ENCODE results near the gene SNTN. TPM values are rescaled to one million over a fixed set of nuclear protein-coding genes. Genes with fewer than 3 reads are reported as not detected.

The SNTN gene
- total RNA-seq, result 10 to 100 TPM in 1 of 7 donors, 1 to 10 TPM in 3, under 1 TPM in 1, not detected in 2; 0.24 to 26.0 (median 1.8) TPM
- under 1 TPM in 1 of 2 donors, not detected in 1; 0.17 TPM for polyA plus RNA-seq
- long read RNA-seq, donor 1, result 0 reads
- long read RNA-seq, donor 2, result 0 reads
- long read RNA-seq, donor 3, result 0 reads

- Histone ChIP-seq H3K9me3 (no peaks in the 10 kb centered on the region), H3K27me3 (no peaks in the 10 kb centered on the region), H3K27ac (no peak within 1 kb of the TSS), H3K4me1 (ENCODE audit: insufficient read depth) (peaks cover 2% of the 10 kb centered on the region), H3K4me3 (no peak within 1 kb of the TSS), H3K36me3 (no peaks in the 10 kb centered on the region)
- no peak for DNase-seq
- intact Hi-C loops (cut with DNase I), result no loop called here
- 84 to 85% (median 84%) methylated on average over 5 of the region's 5 CpGs for WGBS, 3 donors
- no peak for TF ChIP-seq EP300 (IDR thresholded peaks at IDR 0.05)
- TF ChIP-seq CTCF (IDR thresholded peaks at IDR 0.05), result no peak
- TF ChIP-seq POLR2A (IDR thresholded peaks at IDR 0.05), result no peak
Observed at GRCh38 chr3:63652066-63652725, at the start of gene SNTN. Gene SNTN, plus strand, starts transcription at chr3:63652675. Its CDS starts 13 bp downstream, at chr3:63652688.

GRCh38 chr3:63607716-63608115, 44.8 kb upstream of the SNTN start:
- H3K4me3 ChIP-seq, result no peak overlapping the region
- no peaks in the 10 kb centered on the region for H3K9me3 ChIP-seq
- intact Hi-C loops (cut with DNase I), result no loop called here
- no peaks in the 10 kb centered on the region for H3K27me3 ChIP-seq
- no peaks in the 10 kb centered on the region for H3K36me3 ChIP-seq
- no peak for DNase-seq
- H3K27ac ChIP-seq, result no peak overlapping the region
- TF ChIP-seq EP300 (IDR thresholded peaks at IDR 0.05), result no peak
- no peak for TF ChIP-seq CTCF (IDR thresholded peaks at IDR 0.05)
- no peak for TF ChIP-seq POLR2A (IDR thresholded peaks at IDR 0.05)
- H3K4me1 ChIP-seq (ENCODE audit: insufficient read depth), result no peaks in the 10 kb centered on the region
- WGBS, 3 donors, result 75 to 86% (median 84%) methylated on average over 3 of the region's 3 CpGs

- H3K27ac ChIP-seq, result no peak overlapping the region
- no peak overlapping the region for H3K4me3 ChIP-seq
- 77 to 89% (median 80%) methylated on average over 7 of the region's 7 CpGs for WGBS, 3 donors
- intact Hi-C loops (cut with DNase I), result no loop called here
- H3K27me3 ChIP-seq, result no peaks in the 10 kb centered on the region
- TF ChIP-seq POLR2A (IDR thresholded peaks at IDR 0.05), result no peak
- H3K36me3 ChIP-seq, result no peaks in the 10 kb centered on the region
- DNase-seq, result no peak
- H3K9me3 ChIP-seq, result no peaks in the 10 kb centered on the region
- H3K4me1 ChIP-seq (ENCODE audit: insufficient read depth), result no peaks in the 10 kb centered on the region
Observed at GRCh38 chr3:63609408-63609807, 43.1 kb upstream of the SNTN start.

- H3K27ac ChIP-seq, result no peak overlapping the region
- intact Hi-C loops (cut with DNase I), result no loop called here
- no peaks in the 10 kb centered on the region for H3K36me3 ChIP-seq
- no peak for TF ChIP-seq CTCF (IDR thresholded peaks at IDR 0.05)
- H3K27me3 ChIP-seq, result no peaks in the 10 kb centered on the region
- H3K4me3 ChIP-seq, result no peak overlapping the region
- no peaks in the 10 kb centered on the region for H3K9me3 ChIP-seq
- H3K4me1 ChIP-seq (ENCODE audit: insufficient read depth), result no peaks in the 10 kb centered on the region
- 34 to 58% (median 38%) methylated on average over 4 of the region's 4 CpGs for WGBS, 3 donors
- DNase-seq, result no peak
Observed at GRCh38 chr3:63609834-63610233, 42.6 kb upstream of the SNTN start.

GRCh38 chr3:63611382-63611781, 41.1 kb upstream of the SNTN start:
- no peak overlapping the region for H3K27ac ChIP-seq
- TF ChIP-seq EP300 (IDR thresholded peaks at IDR 0.05) (no peak), POLR2A (IDR thresholded peaks at IDR 0.05) (no peak), CTCF (IDR thresholded peaks at IDR 0.05) (no peak)
- no peak overlapping the region for H3K4me3 ChIP-seq
- intact Hi-C loops (cut with DNase I), result no loop called here
- no peaks in the 10 kb centered on the region for H3K36me3 ChIP-seq
- no peaks in the 10 kb centered on the region for H3K27me3 ChIP-seq
- WGBS, 3 donors, result 74 to 84% (median 77%) methylated on average over 1 of the region's 1 CpG
- no peak for DNase-seq
- no peaks in the 10 kb centered on the region for H3K9me3 ChIP-seq
- H3K4me1 ChIP-seq (ENCODE audit: insufficient read depth), result no peaks in the 10 kb centered on the region

All from ovary (tissue), 10 donors.